COLO668 (cell line): Measurements from ENCODE around the gene CEP57L1.
"Not testable (repeated sequence)": the region's sequence is repeated elsewhere in the genome, so short reads cannot be mapped to it uniquely, and the experiment has no call there.

Experiments
- DNase-seq: peaks from one replicate; lab custom pipeline; 2025; ENCODE audit not compliant: unreplicated experiment; lab: John Stamatoyannopoulos, UW

The CEP57L1 gene

DNA sequence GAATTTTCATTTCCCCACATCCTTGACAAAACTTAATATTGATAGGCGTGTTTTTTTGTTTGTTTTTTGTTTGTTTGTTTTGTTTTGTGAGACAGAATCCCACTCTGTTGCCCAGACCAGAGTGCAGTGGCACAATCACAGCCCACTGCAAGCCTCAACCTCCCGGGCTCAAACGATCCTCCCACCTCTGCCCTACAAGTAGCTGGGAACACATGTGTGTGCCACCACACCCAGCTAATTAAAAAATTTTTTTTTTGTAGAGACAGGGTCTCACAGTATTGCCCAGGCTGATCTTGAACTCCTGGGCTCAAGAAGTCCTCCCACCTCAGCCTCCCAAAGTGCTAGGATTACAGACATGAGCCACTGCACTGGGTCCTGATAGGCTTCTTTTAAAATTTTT is 9.2 kb downstream of the CEP57L1 start:
- no peak for DNase-seq

DNA sequence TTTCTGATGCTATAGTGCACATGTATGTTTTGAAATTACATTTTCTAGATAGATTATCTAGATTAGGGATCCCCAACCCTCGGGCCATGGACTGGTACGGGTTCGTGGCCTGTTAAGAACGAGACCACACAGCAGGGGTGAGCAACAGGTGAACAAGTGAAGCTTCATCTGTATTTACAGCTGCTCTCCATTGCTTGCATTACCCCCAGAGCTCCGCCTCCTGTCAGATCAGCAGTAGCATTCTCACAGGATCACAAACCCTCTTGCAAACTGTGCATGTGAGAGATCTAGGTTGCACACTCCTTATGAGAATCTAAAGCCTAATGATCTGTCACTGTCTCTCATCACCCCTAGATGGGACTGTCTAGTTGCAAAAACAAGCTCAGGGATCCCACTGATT is 10.4 kb downstream of the CEP57L1 start:
- DNase-seq = no peak

DNA sequence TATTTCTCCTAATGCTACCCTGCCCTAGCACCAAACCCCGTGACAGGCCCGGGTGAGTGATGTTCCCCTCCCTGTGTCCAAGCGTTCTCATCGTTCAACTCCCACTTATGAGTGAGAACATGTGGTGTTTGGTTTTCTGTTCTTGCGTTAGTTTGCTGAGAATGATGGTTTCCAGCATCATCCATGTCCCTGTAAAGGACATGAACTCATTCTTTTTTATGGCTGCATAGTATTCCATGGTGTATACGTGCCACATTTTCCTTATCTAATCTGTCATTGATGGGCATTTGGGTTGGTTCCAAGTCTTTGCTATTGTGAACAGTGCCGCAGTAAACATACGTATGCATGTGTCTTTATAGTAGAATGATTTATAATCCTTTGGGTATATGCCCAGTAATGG is 14.4 kb downstream of the CEP57L1 start:
- not testable (repeated sequence) for DNase-seq

DNA sequence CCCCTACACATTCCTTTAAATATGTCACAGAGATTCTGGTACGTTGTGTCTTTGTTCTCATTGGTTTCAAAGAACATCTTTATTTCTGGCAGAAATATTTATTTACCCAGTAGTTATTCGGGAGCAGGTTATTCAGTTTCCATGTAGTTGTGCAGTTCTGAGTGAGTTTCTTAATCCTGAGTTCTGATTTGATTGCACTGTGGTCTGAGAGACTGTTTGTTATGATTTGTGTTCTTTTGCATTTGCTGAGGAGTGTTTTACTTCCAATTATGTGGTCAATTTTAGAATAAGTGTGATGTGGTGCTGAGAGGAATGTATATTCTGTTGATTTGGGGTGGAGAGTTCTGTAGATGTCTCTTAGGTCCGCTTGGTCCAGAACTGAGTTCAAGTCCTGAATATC is 17.4 kb downstream of the CEP57L1 start:
- not testable (repeated sequence) for DNase-seq

DNA sequence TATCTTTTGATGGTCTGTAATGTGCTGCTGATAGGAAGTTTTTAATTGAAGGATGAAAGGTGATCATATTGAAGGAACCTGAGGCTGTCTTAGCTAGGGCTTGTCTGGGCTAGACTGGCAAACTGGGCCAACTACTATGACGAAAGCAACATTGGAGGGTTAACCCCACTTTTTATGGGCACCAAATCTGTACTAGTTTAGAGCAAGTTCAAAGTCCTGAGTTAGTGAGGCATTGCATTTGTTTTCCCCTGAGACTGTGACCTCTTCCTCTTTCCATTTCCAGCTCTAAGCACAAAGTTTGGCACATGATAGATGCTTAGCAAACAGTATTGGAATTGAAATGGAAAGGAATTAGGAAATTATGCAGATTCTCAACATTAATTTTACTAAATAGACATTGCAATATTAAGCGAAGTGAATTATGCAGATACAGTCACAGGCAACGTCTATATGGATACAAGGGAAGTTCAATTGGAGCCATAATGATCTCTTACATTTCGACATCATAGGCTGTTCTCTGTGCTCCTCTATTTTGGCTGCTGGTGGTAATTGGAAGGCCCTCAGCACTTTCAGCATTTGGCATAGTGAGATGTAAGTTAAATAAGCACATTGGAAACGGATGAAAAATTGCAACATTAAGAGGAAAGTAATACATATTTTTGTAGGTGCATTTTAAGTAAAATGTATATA is 22.2 kb downstream of the CEP57L1 start:
- no peak for DNase-seq

DNA sequence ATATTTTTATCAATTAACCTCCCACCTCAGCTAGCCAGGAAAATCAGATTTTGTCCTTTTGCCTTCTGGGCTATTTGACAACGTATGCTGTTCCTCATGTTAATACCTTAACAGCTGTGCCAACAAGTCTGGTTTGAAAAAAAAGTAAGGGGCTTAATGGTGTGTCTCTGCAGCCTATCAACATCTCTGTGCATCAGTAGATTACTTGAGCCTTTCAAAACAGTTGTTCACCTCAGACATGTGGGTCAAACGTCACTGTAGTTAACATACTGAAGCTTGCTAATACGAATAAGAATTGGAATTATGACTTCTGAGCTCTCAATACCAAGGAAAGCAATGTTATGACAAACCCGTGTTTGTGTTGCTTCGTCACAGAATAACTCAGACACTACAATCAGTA is 23.0 kb downstream of the CEP57L1 start:
- DNase-seq = no peak

DNA sequence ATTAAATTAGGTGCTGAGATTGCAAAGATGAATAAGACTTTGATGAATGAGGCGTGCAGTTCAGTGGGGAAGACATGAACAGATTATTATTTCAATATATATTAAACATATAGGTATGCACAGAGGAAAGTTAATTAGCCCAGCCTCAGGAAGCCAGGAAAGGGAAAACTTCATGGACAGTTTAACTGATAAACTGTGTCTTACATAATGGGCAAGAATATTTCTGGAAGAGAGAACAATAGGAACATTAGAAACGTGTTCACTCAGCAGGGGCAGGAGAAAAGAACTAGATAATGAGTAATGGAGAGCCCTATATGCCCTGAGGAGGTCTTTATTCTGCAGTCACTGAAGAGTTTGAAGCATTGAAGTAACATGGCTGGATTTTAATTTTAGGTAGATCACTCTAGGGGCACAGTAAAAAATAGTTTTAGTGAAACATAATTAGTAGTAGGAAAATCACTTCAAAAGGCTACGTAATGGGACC is 23.6 kb downstream of the CEP57L1 start:
- no peak for DNase-seq

DNA sequence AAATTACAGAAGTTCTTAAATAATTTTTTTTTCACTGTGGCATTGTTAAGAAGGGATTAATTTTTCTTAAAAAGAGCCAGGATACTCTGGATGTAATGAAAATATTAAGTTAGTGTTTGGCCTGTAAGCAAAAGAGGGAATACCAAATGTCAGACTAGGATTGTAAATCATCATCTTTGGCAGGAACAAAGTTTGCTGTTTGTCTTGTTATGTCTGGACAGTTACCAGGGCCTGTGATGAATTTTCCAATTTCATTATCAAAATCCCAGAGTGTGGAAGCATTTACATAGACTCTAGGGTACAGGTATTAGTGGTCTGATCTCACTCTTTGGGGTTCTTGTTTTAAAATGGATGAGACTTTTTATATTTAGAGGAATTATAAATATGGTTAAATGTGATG is 26.1 kb downstream of the CEP57L1 start:
- no peak for DNase-seq

DNA sequence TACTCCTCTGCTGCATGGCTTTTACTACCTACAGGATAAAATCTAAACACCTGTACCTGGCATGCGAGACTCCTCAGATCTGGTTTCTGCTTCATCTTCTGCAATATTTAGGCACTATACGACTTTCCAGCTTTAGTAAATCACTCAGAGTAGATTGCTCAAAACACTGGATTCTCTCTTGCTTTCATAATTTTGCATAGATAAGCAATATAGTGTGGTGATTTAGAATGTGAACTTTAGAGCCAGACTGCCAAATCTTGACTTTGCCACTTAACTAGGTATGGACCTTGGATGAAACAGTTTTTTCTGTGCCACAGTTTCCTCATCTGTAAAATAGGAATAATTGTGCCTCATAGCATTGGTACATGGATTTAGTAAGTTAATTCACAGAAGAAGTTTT is 28.9 kb downstream of the CEP57L1 start:
- DNase-seq = no peak

DNA sequence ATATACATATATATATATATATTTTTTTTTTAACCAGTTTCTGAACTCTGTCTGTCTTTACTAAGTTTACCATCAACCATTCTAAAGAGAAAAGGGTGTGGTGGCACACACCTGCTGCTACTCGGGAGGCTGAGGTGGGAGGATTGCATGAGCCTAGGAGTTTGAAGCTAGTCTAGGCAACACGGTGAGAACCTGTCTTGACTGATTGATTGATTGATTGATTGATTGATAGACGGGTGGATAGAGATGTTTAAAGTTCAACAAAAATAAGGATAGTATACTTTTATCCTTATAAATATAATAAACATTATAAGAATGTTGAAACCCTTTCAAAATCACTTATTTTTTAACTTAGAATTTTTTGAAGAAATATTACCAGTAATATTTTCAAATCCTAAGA is 30.2 kb downstream of the CEP57L1 start:
- DNase-seq = no peak

DNA sequence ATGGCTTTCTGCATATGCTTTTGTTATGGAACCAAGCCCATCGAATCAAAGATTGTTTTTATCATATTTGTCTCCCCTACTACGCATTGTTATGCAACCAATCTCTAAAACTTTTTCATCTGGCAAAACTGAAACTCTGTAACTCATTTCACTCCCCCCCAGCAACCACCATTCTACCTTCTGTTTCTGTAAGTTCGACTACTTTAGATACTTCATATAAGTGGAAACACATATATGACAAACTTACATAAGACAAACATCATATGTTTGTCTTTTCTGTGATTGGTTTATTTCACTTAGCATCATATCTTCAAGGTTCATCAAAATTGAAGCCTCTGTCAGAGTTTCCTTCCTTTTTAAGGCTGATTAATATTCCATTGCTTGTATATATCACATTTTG is 34.8 kb downstream of the CEP57L1 start:
- no peak for DNase-seq

DNA sequence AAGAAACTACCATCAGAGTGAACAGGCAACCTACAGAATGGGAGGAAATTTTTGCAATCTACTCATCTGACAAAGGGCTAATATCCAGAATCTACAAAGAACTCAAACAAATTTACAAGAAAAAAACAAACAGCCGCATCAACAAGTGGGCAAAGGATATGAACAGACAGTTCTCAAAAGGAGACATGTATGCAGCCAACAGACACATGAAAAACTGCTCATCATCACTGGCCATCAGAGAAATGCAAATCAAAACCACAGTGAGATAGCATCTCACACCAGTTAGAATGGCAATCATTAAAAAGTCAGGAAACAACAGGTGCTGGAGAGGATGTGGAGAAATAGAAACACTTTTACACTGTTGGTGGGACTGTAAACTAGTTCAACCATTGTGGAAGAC is 40.3 kb downstream of the CEP57L1 start:
- DNase-seq = not testable (repeated sequence)

DNA sequence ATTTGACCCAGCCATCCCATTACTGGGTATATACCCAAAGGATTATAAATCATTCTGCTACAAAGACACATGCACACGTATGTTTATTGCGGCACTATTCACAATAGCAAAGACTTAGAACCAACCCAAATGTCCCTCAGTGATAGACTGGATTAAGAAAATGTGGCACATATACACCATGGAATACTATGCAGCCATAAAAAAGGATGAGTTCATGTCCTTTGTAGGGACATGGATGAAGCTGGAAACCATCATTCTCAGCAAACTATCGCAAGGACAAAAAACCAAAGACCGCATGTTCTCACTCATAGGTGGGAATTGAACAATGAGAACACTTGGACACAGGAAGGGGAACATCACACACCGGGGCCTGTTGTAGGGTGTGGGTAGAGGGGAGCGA is 40.7 kb downstream of the CEP57L1 start:
- DNase-seq = not testable (repeated sequence)

DNA sequence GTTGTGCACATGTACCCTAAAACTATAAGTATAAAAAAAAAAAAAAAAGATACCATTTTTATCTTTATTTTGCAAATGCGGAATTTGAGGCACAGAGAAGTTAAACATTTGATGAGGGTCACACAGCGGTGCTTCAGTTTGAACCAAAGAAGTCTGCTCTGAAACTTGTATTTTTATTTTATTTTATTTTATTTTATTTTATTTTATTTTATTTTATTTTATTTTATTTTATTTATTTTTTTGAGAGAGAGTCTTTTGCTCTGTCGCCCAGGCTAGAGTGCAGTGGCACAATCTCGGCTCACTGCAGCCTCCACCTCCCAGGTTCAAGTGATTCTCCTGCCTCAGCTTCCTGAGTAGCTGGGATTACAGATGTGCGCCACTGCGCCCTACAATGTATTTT is 41.2 kb downstream of the CEP57L1 start:
- not testable (repeated sequence) for DNase-seq

DNA sequence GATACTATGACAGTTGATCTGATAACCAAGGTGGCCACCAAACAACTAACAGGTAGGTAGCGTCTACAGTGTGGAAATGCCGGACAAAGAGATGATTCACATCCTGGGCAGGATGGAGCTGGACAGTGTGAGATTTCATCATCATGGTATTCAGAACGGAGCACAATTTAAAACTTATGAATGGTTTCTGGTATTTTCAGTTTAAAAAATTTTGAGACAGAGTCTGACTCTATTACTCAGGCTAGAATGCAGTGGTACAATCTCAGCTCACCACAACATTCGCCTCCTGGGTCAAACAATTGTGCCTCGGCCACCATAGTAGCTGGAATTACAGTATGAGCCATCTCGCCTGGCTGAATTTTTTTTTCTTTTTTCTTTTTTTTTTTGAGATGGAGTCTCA is 43.8 kb downstream of the CEP57L1 start:
- no peak for DNase-seq

DNA sequence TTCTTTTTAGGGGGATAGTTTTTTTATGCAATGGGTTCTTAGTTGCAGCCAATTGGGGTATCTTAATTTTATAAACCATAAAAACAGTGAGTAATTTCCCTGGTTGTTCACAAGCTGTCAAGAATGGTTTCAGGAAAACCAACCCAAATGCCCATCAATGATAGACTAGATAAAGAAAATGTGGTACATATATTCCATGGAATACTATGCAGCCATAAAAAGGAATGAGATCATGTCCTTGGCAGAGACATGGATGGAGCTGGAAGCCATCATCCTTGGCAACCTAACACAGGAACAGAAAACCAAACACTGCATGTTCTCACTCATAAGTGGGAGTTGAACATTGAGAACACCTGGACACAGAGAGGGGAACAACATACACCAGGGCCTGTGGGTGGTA is 46.8 kb downstream of the CEP57L1 start:
- not testable (repeated sequence) for DNase-seq

DNA sequence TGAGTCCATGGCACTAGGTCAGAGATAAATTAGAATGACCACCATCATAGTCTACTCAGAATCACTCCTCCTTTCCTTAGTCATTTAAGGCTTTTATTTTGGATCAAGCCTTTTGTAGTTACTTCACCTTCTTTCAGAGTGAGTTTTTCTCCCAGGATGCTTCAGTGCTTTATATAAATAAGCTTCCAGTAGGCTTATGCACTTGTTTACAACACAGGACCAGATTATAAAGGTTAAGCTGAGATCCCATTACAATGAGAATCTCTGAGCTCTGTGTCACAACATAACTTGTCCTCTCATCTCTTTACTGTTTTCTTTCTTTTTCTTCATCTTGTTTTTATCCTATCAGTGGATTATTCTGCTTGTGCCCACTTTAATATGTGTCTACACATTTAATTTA is 47.9 kb downstream of the CEP57L1 start:
- no peak for DNase-seq

DNA sequence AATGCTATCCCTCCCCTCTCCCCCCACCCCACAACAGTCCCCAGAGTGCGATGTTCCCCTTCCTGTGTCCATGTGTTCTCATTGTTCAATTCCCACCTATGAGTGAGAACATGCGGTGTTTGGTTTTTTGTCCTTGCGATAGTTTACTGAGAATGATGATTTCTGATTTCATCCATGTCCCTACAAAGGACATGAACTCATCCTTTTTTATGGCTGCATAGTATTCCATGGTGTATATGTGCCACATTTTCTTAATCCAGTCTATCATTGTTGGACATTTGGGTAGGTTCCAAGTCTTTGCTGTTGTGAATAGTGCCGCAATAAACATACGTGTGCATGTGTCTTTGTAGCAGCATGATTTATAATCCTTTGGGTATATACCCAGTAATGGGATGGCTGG is 52.9 kb downstream of the CEP57L1 start:
- DNase-seq = not testable (repeated sequence)

DNA sequence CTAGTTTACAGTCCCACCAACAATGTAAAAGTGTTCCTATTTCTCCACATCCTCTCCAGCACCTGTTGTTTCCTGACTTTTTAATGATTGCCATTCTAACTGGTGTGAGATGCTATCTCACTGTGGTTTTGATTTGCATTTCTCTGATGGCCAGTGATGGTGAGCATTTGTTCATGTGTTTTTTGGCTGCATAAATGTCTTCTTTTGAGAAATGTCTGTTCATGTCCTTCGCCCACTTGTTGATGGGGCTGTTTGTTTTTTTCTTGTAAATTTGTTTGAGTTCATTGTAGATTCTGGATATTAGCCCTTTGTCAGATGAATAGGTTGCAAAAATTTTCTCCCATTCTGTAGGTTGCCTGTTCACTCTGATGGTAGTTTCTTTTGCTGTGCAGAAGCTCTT is 53.4 kb downstream of the CEP57L1 start:
- not testable (repeated sequence) for DNase-seq

DNA sequence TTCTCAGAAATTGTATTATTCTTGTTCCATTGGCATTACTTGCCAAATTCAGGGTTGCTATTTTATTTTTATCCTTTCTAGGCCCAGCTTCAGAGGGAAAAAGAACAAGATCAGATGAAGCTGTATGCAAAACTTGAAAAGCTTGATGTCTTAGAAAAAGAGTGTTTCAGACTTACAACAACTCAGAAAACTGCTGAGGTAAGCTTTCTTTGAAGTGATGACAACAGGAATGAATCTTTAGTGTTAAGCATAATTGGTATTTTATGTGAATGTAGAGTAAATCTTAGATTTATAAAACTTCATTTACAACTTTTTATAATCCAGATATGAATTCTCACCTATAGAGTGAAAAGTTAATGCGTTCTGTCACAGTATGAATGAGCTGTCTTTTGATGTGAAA is 58.4 kb downstream of the CEP57L1 start:
- no peak for DNase-seq

DNA sequence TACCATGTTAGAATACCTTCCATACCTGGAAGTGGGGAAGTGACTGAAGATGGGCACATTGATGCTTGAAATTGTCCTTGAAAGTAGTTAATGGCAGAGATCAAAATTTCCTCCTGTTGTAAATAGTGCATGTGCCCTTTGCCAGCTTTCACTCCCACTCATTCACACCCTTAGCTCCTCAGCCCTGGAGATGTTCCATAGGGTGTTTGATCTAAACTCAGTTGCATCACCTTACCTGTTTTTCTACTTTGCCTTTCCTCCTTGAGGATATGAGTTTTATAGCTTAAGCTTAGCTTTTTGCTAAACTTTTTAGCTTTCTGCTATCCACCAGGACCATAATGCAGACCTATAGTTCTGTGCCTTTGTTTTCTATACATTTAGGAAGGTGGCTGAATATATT is 69.0 kb downstream of the CEP57L1 start:
- no peak for DNase-seq

DNA sequence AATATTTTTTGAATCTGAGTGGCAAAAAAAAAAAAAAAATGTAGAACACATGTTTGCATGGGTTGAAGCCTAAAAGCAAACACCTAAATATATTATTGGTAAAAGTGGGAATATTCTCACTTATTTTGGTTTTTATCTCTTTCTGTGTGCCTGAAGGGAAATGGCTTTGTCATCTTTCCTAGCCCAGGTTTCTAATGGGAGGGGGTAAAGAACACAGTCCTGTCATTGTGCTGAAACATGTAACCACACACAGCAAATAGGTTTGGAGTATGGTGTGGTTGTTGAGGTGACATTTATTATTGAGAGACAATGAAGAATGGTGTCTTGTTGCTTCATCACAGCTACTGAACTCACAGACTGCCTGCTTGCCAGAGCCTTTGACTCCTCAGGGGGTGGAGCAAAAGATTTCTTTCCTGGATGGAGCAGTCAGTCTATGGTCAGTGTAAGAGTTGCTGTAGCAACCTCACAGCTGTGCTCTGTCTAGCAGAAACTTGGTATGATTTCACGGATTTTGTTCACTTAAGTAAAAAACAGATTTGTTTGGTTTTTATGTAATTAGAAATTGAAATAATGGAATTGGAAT is 70.2 kb downstream of the CEP57L1 start:
- peak; percentile 8 for DNase-seq

DNA sequence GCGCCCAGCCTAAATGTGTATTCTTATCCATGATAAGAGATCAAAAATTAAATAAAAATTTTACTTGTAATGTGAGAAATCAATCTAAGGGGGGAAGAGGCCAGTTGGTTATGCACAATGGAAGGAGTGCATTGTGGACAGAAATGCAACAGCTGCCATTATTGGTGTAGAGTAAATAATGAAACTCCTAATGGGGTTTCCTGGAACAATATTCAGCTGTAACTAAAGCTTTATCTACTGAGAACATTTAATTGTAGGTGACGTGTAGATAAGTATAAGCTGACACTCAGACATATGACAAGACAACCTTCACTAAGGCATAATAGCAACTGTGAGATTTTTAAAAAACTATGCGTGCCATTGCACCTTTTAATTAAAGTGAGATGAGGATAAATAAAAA is 71.4 kb downstream of the CEP57L1 start:
- no peak for DNase-seq
